HFF-Myc (cell line): Measurements from ENCODE around the gene HEG1.

Source experiments
- DNase-seq: peaks from one replicate; pipeline ENCODE4 v3.0.0-alpha.2; 2011; ENCODE audit warnings: low read depth; ENCODE audit errors: extremely low read depth
- H3K4me3 ChIP-seq: replicated peaks from 2 replicates; pipeline ENCODE4 v1.5.1; 2011; ENCODE audit warnings: low read depth, mild to moderate bottlenecking, control low read depth, low read length
- TF ChIP-seq, protein P1 (sequence below): IDR thresholded peaks from 2 replicates; pipeline ENCODE4 v1.5.1; 2012; ENCODE audit warnings: mild to moderate bottlenecking, low read depth, low read length, control low read depth; ENCODE audit errors: missing control alignments

HEG1 gene

DNA sequence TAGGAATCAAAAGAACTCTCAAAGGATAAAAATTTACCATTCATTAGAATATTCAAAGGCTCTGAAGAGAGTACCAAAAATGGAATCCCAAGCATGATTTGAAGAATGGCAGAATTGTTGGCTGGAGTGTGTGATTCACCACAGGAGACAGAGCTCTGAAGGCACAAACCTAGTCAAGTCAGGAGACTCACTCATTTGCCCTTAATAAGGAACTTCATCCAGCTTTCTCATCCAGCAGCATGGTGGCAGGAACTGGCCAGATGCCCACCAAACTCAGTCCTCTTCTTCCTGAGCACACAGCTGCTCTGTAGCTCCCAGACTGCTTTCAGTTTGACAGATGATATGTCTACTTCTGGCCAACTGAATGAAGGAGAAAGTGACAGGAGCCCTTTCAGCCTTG is 16.5 kb upstream of the HEG1 start:
- H3K4me3 ChIP-seq = no peak overlapping the region
- TF ChIP-seq, protein P1, sequence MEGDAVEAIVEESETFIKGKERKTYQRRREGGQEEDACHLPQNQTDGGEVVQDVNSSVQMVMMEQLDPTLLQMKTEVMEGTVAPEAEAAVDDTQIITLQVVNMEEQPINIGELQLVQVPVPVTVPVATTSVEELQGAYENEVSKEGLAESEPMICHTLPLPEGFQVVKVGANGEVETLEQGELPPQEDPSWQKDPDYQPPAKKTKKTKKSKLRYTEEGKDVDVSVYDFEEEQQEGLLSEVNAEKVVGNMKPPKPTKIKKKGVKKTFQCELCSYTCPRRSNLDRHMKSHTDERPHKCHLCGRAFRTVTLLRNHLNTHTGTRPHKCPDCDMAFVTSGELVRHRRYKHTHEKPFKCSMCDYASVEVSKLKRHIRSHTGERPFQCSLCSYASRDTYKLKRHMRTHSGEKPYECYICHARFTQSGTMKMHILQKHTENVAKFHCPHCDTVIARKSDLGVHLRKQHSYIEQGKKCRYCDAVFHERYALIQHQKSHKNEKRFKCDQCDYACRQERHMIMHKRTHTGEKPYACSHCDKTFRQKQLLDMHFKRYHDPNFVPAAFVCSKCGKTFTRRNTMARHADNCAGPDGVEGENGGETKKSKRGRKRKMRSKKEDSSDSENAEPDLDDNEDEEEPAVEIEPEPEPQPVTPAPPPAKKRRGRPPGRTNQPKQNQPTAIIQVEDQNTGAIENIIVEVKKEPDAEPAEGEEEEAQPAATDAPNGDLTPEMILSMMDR = no peak
- no peak for DNase-seq

DNA sequence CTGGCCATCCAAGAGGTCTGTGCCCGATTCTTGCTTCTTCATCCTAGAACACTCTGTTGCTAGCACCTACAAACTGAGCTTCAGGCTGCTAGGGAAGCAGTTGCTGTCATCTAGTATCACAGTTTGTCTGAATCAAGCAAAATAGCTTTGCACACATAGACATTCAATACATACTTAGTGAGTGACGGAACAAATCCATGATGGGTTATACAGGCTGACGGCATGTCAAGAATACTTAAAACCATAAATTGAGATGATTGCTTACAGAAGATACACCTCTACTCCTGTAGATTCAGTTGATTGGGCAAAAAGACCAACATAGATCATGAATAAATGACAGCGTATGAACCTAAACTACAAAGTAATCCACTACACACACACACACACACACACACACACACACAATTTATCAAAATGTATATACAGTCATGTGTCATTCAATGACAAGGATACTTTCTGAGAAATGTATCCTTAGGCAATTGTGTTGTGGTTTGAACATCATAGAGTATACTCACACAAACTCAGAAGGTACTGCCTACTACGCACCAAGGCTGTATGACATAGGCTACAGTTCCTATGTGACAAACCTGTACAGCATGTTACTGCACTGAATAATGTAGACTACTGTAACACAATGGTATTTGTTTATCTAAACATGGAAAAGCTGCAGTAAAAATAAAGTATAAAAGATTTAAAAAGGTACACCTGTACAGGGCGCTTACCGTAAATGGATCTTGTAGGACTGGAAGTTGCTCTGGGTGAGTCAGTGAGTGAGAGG is 14.4 kb upstream of the HEG1 start:
- TF ChIP-seq, protein P1 = no peak
- H3K4me3 ChIP-seq = no peak overlapping the region
- DNase-seq = no peak

DNA sequence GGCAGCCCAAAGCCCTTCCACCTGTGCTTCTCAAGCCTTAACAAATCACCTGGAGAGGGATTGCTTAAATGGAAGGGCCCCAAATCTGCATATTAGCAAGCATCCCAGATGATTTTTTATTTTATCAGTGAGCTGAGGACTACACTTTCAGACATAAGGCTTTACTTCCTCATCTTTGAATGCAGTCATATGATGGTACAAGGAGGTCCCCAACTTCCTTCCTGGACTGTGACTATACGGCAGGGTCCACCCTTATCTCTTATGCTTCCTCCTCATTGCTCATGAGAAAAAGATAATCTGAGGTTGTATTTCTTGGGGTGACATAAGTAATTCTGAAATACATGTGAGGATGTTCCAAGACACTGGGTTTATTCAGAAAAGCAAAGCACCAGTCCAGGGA is 13.7 kb upstream of the HEG1 start:
- TF ChIP-seq, protein P1 = no peak
- no peak for DNase-seq
- no peak overlapping the region for H3K4me3 ChIP-seq

DNA sequence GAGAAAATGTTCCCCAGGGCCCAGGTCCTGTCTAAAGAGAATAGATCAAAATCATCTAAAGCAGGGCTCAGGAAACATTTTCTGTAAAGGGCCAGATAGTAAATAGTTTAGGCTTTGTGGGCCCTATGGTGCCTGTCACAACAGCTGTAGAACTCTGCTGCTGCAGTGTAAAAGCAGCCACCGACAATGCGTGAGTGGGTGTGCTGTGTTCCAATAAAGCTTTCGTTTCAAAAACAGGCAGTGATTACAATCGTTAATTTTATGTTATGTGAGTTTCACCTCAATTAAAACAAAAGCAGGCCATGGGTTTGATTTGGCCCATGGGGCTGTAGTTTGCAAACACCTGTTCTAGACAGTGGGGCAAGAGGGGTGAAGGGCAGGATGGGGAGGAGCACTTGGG is 12.5 kb upstream of the HEG1 start:
- DNase-seq = no peak
- H3K4me3 ChIP-seq = no peak overlapping the region
- TF ChIP-seq, protein P1 = no peak

DNA sequence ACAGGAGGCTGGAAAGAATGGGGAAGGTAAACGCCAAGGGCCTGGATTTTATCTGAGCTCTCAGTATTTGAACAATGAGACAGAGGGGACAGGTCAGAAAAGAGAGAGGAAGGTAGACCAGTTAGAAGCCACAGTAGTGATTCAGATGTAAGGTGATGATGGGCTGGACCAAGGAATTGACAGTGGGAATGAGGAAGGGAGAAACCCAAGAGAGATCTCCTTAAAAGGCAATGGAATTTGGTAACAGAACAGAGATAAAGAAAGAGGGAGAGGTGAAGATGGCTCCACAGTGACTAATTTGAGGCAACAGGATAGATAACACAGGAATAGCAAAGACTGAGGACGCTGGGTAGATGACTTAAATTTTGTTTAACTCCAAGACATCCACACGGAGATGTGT is 11.4 kb upstream of the HEG1 start:
- DNase-seq = no peak

DNA sequence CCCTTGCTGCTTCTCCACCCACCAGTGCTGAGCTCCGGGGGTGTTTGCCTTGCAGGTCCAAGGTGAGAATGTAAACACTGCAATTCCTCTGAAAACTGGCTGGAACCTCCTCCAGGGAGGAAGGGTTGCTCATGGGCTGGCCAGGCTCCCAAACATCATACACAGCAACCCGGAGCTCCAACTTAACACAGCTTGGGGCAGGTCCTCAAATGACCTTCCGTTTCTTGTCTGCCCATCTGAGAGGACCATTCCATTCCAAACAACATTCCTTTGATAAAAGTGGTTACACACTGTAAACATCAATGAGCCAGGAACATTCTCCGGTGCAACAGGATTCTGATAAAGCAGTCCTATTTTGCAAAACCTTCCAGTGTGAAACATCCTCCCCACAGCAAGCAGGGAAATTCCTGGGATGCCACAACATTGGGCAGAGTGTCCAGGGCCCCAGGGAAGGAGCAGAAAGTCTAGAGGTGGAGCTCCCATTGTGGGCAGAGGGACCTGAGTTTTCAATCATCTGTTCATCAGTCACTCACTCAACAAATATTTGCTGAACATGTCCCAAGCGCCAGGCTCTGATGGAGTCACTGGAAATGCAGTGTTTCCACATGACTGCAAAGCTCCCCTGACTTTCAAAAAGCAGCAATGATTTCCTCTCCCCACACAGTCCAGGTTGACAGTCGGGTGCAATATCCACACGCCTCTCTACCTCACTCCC is 7.3 kb upstream of the HEG1 start:
- TF ChIP-seq, protein P1 = no peak
- DNase-seq = no peak

More for the DNA sequence above, 11.4 kb upstream of the HEG1 start:
- TF ChIP-seq, protein P1 = no peak
- no peak overlapping the region for H3K4me3 ChIP-seq

DNA sequence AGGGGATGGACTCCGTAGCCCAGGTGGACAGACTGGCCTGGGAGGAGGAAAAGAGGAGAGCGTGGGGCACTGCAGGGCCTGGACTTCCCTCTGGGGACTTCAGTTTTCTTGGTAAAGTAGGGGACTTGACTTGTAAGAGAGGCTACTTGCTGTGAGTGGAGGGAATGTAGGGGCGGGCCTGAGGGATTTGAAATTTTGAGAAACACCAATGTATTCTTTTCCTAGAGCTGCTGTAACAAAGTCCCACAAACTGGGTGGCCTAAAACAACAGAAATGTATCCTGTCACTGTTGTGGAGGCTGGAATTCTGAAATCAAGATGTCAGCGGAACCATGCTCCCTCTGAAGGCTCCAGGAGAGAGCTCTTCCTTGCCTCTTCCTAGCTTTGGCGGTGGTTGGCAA is 5.8 kb upstream of the HEG1 start:
- TF ChIP-seq, protein P1 = no peak
- DNase-seq = no peak
- no peak overlapping the region for H3K4me3 ChIP-seq

More for the DNA sequence above, 7.3 kb upstream of the HEG1 start:
- no peak overlapping the region for H3K4me3 ChIP-seq
